ENCODE measurements around the gene LNX1.
"Not testable (repeated sequence)": the region's sequence is repeated elsewhere in the genome, so short reads cannot be mapped to it uniquely, and the experiment has no call there.

Gene LNX1

DNA sequence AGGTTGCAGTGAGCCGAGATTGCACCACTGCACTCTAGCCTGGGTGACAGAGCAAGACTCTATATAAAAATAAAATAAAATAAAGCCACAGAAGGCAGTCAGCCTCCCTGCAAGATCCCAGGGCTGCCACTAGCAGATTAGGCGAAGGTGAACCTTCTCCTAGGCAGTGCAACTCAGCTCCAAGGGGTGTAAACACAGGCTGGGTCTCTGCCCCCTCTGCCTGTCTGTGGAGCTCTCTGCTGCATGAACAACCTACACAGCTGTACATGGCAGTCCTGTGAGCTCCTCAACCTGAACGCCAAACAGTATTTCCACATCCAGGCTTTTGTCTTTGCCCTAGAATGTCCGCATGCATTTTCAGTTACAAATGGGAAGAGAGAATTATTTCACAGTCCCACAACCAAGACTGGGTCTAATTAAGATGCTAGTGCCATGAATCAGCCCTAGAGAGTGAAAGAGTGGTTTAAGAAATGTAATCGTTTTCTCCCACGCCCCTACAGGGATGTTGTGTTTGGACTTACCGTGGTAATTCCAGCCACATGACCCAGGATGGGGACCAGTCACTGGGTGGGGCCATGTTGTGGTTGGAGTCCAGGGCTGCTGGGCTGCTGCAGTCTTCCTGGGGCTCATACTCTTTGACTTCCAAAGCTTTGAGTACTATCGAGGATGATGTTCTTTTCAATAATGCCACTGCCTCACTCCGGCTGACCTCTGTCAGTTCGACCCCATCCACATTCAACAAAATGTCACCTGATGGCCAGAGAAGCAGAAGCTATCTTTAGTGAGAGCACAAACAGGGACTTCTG, 114.9 kb downstream of the LNX1 start:
- H3K4me3 ChIP-seq (ENCODE audit: low read length): no peak overlapping the region
- no peaks in the 10 kb centered on the region for H3K36me3 ChIP-seq (ENCODE audit: insufficient read depth, low read length)
- no peaks in the 10 kb centered on the region for H3K4me1 ChIP-seq (ENCODE audit: insufficient read depth, low read length)
- no peaks in the 10 kb centered on the region for H3K27me3 ChIP-seq (ENCODE audit: insufficient read depth, low read length)
- H2AFZ ChIP-seq (ENCODE audit: low read depth, low read length): no peak overlapping the region
- no peaks in the 10 kb centered on the region for H3K9me3 ChIP-seq (ENCODE audit: low read length)

DNA sequence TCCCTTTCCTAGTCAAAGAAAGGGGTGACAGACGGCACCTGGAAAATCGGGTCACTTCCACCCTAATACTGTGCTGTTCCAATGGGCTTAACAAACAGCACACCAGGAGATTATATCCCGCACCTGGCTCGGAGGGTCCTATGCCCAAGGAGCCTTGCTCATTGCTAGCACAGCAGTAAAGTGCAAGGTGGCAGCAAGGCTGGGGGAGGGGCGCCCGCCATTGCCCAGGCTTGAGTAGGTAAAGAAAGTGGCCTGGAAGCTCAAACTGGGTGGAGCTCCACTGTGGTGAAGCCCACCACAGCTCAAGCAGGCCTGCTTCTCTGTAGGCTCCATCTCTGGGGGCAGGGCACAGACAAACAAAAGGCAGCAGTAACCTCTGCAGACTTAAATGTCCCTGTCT, 124.7 kb downstream of the LNX1 start:
- not testable (repeated sequence) for H3K4me3 ChIP-seq (ENCODE audit: low read length); H3K4me1 ChIP-seq (ENCODE audit: insufficient read depth, low read length); H3K27me3 ChIP-seq (ENCODE audit: insufficient read depth, low read length); H3K9me3 ChIP-seq (ENCODE audit: low read length); H2AFZ ChIP-seq (ENCODE audit: low read depth, low read length)
- H3K36me3 ChIP-seq (ENCODE audit: insufficient read depth, low read length): peaks cover 14% of the 10 kb centered on the region

DNA sequence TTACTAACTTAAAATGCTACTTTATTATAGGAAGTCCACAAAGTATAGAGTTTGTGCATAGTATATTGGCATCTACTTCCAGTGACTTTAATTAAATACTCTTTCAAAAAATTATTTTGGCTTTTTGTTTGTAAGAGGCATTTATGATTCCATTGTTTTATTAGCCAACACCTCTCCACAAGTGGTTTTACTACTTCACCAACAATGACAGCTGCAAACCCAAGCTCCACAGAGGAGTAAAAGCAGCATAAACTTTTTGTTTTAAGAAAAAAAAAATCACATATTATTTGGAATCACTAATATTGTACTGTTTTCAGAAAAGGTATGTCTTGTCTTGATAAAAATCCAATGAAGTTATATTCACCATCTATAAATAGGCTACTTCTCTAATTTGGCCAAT, 125.4 kb downstream of the LNX1 start:
- no peaks in the 10 kb centered on the region for H3K27me3 ChIP-seq (ENCODE audit: insufficient read depth, low read length)
- peaks cover 2% of the 10 kb centered on the region for H3K9me3 ChIP-seq (ENCODE audit: low read length)
- no peak overlapping the region for H3K4me3 ChIP-seq (ENCODE audit: low read length)
- no peaks in the 10 kb centered on the region for H3K4me1 ChIP-seq (ENCODE audit: insufficient read depth, low read length)
- no peak overlapping the region for H2AFZ ChIP-seq (ENCODE audit: low read depth, low read length)
- peaks cover 20% of the 10 kb centered on the region for H3K36me3 ChIP-seq (ENCODE audit: insufficient read depth, low read length)

DNA sequence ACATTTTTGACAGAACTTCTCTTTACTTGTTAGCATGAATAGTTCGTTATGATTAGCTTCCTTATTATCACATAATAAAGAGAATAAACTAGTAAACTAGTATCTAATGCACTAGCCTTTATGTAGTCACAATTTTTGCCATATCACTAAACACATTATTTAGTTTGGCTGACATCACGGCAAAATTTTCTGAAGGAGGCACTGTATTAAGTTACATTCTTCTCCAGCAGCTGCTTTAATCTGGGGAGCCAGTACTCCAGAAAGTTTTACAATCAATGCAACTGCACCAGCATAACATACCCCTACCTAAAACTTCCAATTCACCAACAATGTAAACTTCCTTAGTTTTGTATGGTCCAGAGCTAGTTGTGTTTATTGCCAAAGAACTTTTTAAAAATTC, 126.0 kb downstream of the LNX1 start:
- Histone ChIP-seq H3K4me1 (ENCODE audit: insufficient read depth, low read length) (no peaks in the 10 kb centered on the region), H3K9me3 (ENCODE audit: low read length) (peaks cover 2% of the 10 kb centered on the region), H3K36me3 (ENCODE audit: insufficient read depth, low read length) (peaks cover 23% of the 10 kb centered on the region), H3K4me3 (ENCODE audit: low read length) (no peak overlapping the region), H3K27me3 (ENCODE audit: insufficient read depth, low read length) (no peaks in the 10 kb centered on the region), H2AFZ (ENCODE audit: low read depth, low read length) (no peak overlapping the region)

DNA sequence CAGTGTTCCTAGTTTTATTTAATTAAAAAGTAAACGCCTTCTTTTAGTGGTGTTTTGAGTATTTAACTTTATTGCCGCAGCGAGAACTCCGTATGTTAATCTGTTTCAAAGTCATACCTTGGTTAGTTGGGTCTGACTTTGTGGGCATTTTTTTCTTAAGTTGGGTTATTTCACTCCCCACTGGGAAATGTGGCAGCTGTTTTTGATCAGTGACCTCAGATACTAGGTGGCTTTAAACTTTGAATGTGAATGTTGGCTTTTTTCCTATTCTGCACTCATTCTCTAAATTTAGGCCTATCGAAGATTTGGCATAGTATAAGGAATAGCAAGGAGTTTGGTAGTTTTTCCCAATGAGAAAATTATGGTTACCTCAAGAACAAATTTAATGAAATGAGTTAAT, 127.9 kb downstream of the LNX1 start:
- Histone ChIP-seq H3K9me3 (ENCODE audit: low read length) (peaks cover 2% of the 10 kb centered on the region), H3K27me3 (ENCODE audit: insufficient read depth, low read length) (no peaks in the 10 kb centered on the region), H3K4me1 (ENCODE audit: insufficient read depth, low read length) (no peaks in the 10 kb centered on the region), H3K4me3 (ENCODE audit: low read length) (no peak overlapping the region), H3K36me3 (ENCODE audit: insufficient read depth, low read length) (peaks cover 38% of the 10 kb centered on the region), H2AFZ (ENCODE audit: low read depth, low read length) (no peak overlapping the region)

DNA sequence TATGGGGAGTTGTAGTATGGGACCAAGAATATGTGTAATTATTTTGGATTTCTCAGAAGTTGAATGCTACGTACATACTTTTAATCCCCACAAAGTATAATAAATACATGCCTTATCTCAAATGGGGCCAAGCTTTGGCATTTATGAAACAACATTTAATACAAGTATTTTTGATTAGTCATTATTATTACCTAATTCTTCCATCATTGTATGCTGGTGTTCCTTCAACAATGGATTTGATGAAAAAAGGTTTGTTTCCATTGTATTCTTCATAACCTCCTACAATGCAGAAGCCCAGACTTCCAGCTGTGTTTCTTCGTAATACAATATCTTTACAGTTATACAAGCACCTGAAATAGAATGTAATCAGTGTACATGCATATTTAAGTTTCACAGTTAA, 130.0 kb downstream of the LNX1 start:
- Histone ChIP-seq H2AFZ (ENCODE audit: low read depth, low read length) (no peak overlapping the region), H3K4me3 (ENCODE audit: low read length) (no peak overlapping the region), H3K36me3 (ENCODE audit: insufficient read depth, low read length) (peaks cover 49% of the 10 kb centered on the region), H3K27me3 (ENCODE audit: insufficient read depth, low read length) (no peaks in the 10 kb centered on the region), H3K4me1 (ENCODE audit: insufficient read depth, low read length) (no peaks in the 10 kb centered on the region), H3K9me3 (ENCODE audit: low read length) (peaks cover under 1% of the 10 kb centered on the region)

DNA sequence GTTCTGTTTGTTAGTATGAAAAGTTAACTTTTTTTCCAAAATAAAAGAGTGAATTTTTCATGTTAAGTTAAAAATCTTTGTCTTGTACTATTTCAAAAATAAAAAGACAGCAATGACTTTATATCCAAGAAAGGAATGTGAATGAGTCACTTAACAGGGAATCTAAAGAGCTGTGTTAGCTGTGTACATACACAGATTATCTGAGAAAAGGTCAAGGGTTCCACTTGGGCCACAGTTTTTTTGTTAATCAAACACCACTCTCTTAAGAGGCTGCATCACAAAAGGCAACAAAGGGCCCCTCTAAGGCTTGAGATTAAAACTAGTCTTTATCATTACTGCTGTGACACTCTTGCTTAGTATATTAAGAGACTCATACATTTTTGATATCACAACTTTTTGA, 131.7 kb downstream of the LNX1 start:
- Histone ChIP-seq H3K36me3 (ENCODE audit: insufficient read depth, low read length) (peaks cover 66% of the 10 kb centered on the region), H3K9me3 (ENCODE audit: low read length) (no peaks in the 10 kb centered on the region), H2AFZ (ENCODE audit: low read depth, low read length) (no peak overlapping the region), H3K4me1 (ENCODE audit: insufficient read depth, low read length) (no peaks in the 10 kb centered on the region), H3K4me3 (ENCODE audit: low read length) (no peak overlapping the region), H3K27me3 (ENCODE audit: insufficient read depth, low read length) (no peaks in the 10 kb centered on the region)

DNA sequence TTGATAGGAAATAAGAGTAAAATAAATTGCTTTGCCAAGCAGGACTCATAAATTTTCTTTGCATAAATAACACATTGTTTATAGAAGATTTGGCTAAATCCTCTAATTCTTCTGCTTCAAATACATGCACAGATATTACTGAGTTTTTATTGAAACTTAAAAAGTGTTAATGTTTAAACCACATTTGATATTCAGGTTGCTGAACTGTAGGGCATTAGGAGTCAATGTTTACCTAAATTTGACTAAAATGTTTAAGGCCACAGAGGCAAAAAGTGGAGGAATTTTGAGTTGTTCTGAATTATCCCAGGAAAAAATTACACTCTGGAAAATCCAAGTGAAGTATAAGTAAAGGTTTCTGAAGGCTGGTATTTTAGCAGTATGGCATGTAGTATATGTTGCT, 135.1 kb downstream of the LNX1 start:
- Histone ChIP-seq H3K27me3 (ENCODE audit: insufficient read depth, low read length) (no peaks in the 10 kb centered on the region), H2AFZ (ENCODE audit: low read depth, low read length) (no peak overlapping the region), H3K4me1 (ENCODE audit: insufficient read depth, low read length) (no peaks in the 10 kb centered on the region), H3K36me3 (ENCODE audit: insufficient read depth, low read length) (peaks cover 66% of the 10 kb centered on the region), H3K9me3 (ENCODE audit: low read length) (no peaks in the 10 kb centered on the region), H3K4me3 (ENCODE audit: low read length) (no peak overlapping the region)

DNA sequence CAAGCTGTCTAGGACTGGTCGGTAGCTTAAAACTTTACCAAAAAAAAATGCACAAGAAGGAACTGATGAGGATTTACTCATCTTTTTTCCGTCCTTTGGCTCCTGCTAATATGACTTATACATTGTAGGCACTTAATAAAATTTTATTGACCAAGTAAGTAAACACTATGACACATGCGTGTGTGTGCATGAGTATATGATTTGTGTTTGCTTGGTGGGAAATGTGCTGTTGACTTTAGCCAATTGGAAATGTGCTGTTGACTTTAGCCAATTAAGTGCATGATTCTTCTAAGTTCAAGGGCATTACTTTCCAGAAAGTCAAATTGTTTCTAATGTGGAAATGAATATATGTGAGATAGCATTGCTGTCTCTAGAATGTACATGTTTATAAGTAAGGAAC, 135.5 kb downstream of the LNX1 start:
- no peaks in the 10 kb centered on the region for H3K4me1 ChIP-seq (ENCODE audit: insufficient read depth, low read length)
- no peaks in the 10 kb centered on the region for H3K9me3 ChIP-seq (ENCODE audit: low read length)
- no peak overlapping the region for H3K4me3 ChIP-seq (ENCODE audit: low read length)
- H2AFZ ChIP-seq (ENCODE audit: low read depth, low read length): no peak overlapping the region
- no peaks in the 10 kb centered on the region for H3K27me3 ChIP-seq (ENCODE audit: insufficient read depth, low read length)
- H3K36me3 ChIP-seq (ENCODE audit: insufficient read depth, low read length): peaks cover 62% of the 10 kb centered on the region

DNA sequence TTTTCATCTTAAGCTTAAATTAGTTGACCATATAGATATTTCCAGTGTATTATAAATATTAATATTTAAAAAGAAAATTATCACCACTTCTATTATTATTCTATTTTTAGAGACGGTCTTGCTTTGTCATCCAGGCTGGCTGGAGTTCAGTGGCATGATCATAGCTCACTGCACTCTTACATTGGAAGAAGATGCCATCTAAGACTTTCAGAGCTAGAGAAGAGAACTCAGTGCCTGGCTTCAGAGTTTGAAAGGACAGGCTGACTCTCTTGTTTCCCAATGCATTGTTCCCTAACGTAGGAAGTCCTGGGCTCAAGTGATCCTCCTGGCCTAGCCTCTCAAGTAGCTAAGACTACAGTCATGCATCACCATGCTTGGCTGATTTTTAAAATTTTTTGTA, 137.9 kb downstream of the LNX1 start:
- Histone ChIP-seq H3K36me3 (ENCODE audit: insufficient read depth, low read length) (peaks cover 45% of the 10 kb centered on the region), H2AFZ (ENCODE audit: low read depth, low read length) (no peak overlapping the region), H3K27me3 (ENCODE audit: insufficient read depth, low read length) (no peaks in the 10 kb centered on the region), H3K4me1 (ENCODE audit: insufficient read depth, low read length) (no peaks in the 10 kb centered on the region), H3K9me3 (ENCODE audit: low read length) (no peaks in the 10 kb centered on the region), H3K4me3 (ENCODE audit: low read length) (no peak overlapping the region)

DNA sequence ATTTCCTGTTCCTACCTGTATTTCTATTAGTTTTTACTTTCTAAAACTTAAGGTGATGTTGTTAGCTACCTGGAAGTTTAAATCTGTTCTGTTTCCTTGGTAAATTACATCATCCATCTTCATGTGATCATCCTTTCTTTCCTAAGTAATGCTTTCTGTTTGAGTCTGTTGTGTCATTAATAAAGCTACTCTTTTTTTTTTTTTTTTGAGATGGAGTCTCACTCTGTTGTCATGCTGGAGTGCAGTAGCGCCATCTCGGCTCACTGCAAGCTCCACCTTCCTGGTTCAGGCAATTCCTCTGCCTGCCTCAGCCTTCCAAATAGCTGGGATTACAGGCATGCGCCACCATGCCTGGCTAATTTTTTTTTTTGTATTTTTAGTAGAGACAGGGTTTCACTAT, 140.5 kb downstream of the LNX1 start:
- H2AFZ ChIP-seq (ENCODE audit: low read depth, low read length): no peak overlapping the region
- no peaks in the 10 kb centered on the region for H3K27me3 ChIP-seq (ENCODE audit: insufficient read depth, low read length)
- no peak overlapping the region for H3K4me3 ChIP-seq (ENCODE audit: low read length)
- H3K9me3 ChIP-seq (ENCODE audit: low read length): no peaks in the 10 kb centered on the region
- H3K36me3 ChIP-seq (ENCODE audit: insufficient read depth, low read length): peaks cover 35% of the 10 kb centered on the region
- no peaks in the 10 kb centered on the region for H3K4me1 ChIP-seq (ENCODE audit: insufficient read depth, low read length)

DNA sequence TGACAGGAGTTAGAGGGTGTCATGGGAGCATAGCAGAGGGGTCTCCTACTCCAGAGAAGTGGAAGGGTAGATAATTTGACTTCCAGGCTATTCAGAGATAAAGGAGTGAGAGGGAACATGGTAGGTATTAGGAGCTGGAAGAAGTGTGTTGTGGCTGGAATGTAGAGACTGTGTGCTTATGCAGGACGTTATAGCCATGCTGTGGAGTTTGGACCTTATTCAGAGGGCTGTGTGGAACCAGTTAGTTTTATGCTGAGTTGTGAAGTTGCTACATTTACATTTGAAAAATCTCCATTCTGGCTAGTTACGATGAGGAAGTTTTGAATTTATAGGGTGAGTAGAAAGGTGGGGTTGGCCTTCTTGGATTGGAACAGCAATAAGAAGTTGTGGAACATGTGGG, 146.3 kb downstream of the LNX1 start:
- H2AFZ ChIP-seq (ENCODE audit: low read depth, low read length): no peak overlapping the region
- H3K4me3 ChIP-seq (ENCODE audit: low read length): no peak overlapping the region
- peaks cover 44% of the 10 kb centered on the region for H3K36me3 ChIP-seq (ENCODE audit: insufficient read depth, low read length)
- H3K9me3 ChIP-seq (ENCODE audit: low read length): no peaks in the 10 kb centered on the region
- H3K27me3 ChIP-seq (ENCODE audit: insufficient read depth, low read length): no peaks in the 10 kb centered on the region
- no peaks in the 10 kb centered on the region for H3K4me1 ChIP-seq (ENCODE audit: insufficient read depth, low read length)

DNA sequence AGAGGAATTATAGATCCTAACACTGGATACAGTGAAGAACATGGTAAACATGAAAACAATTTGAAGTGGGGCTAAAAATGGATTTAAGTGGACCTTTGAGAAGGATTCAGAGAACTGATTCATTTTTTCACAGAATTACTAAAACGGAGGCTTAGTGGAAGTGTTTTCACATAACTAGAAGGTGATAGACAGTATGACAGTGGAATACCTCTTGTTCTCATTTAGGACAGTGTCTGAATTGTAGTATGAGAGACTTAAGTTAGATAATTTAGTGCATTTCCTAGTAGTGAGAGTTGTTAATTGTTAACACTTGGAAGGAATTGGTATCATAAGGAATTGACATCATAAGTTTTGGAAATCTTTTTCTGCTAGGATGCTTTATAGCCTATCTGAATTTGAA, 149.7 kb downstream of the LNX1 start:
- no peak overlapping the region for H2AFZ ChIP-seq (ENCODE audit: low read depth, low read length)
- peaks cover 49% of the 10 kb centered on the region for H3K36me3 ChIP-seq (ENCODE audit: insufficient read depth, low read length)
- no peak overlapping the region for H3K4me3 ChIP-seq (ENCODE audit: low read length)
- H3K4me1 ChIP-seq (ENCODE audit: insufficient read depth, low read length): no peaks in the 10 kb centered on the region
- H3K27me3 ChIP-seq (ENCODE audit: insufficient read depth, low read length): no peaks in the 10 kb centered on the region
- peaks cover 1% of the 10 kb centered on the region for H3K9me3 ChIP-seq (ENCODE audit: low read length)

DNA sequence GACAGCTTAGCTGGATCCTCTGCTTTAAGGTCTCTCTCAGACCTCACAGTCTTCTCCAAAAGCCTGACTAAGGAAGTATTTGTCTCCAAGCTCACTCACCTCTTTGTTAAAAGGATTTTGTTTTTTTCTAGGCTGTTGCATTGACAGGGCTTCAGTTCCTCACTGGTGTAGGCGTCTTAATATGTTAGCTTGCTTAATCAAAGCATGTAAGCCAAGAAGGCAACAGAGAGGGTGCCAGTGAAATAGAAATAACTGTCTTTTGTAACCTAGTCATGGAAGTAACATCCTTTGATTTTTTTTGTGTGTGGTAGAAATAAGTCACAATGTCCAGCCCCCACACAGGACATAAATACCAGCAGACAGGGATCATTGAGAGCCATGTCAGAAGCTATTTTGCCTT, 155.0 kb downstream of the LNX1 start:
- Histone ChIP-seq H3K9me3 (ENCODE audit: low read length) (peaks cover 1% of the 10 kb centered on the region), H3K4me3 (ENCODE audit: low read length) (no peak overlapping the region), H2AFZ (ENCODE audit: low read depth, low read length) (no peak overlapping the region), H3K27me3 (ENCODE audit: insufficient read depth, low read length) (no peaks in the 10 kb centered on the region), H3K36me3 (ENCODE audit: insufficient read depth, low read length) (peaks cover 28% of the 10 kb centered on the region), H3K4me1 (ENCODE audit: insufficient read depth, low read length) (no peaks in the 10 kb centered on the region)
